NCI-H1048 (cell line): Measurements from ENCODE around the gene BIN1.

Experiments used
- DNase-seq: peaks from one replicate; lab custom pipeline; 2025; lab: John Stamatoyannopoulos, UW

The BIN1 gene

DNA sequence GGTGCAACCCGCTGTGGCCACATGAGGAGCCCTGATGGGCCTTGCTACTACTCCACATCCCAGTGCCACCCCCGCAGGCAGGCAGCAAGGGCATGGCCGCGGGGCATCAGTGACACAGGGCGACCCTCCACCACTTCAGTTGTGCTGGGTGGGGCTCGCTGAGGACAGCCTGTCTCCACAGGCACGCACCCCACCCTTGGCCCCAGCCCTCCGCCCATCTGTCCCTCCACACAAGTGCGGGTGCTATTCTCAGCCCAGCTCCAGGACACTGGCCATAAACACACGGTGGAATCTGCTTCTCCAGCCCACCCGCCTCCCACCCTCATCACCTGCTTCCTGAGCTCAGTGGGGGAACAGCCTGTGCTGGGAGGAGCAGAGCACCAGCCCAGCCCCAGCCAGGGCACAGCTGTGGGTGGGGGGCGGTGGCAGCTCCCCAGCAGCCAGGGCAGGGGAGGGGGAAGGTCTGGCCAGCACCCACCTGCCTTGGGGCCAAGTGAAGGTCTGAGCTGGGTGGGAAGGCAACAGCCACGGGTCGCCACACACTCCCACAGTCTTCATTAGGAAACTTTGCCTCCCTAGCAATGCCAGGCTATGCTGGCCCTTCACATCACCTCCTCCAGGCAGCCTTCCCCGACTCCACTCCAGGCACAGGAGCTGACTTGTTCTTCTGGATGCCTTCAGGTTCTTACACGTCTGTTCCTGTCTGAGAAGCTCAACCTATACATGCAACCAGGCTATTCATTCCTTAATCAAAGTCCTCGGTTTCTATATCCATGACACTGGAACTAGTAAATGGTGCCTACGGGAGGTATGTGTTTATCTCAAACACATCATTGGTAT lies 16.5 kb downstream of the BIN1 start:
- DNase-seq, result no peak

DNA sequence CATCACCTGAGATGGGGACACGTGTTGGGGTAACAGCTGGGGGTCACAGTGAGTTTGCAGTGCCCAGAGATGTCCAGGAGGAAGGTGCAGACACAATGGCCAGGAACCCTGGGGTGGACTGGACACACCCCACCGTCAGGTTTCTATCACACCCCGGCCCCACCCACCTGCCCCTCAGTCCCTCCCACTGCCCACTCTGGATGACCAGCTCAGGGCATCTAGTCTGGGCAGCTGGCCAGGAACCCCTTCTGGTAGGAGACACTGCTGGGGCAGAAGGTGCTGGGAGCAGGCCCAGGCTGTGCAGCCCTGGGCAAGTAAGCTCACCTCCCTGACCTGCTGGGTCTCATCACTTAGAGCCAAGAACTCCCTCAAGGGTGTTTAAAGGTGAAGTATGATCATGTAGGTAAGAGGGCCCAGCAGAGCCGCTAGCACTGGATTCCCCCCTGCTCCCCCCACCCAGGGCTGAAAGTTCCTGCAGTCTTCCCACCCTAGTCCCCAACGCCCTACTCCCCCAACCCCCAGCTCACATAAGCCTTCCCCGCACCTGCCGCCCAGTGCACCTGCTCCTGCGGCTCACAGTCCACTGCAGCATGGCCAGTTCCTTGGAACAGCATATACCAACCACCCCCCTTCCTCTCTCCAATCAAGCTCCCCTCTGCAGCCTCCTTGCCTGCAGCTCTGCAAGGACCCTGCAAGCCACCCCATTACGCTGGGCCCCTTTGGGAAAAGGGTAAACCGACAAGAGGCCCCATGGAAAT lies 17.3 kb downstream of the BIN1 start:
- no peak for DNase-seq

DNA sequence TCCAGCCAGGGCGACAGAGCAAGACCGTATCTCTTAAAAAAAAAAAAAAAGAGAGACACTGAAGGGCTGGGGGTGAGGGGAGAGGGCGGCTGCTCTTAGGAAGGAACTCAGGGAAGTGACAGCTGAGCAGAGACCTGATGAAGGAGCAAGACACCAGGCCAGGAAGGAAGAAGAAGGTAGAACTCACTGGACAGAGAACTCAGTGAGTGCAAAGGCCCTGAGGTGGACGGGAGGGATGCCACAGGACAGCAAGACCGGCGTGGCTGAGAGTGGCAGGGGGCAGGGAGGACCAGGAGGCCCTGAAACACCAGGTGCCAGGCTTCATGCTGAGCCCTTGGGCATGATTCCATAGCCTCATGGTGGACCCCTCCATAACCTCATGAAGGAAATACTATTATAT lies 18.2 kb downstream of the BIN1 start:
- DNase-seq, result no peak

DNA sequence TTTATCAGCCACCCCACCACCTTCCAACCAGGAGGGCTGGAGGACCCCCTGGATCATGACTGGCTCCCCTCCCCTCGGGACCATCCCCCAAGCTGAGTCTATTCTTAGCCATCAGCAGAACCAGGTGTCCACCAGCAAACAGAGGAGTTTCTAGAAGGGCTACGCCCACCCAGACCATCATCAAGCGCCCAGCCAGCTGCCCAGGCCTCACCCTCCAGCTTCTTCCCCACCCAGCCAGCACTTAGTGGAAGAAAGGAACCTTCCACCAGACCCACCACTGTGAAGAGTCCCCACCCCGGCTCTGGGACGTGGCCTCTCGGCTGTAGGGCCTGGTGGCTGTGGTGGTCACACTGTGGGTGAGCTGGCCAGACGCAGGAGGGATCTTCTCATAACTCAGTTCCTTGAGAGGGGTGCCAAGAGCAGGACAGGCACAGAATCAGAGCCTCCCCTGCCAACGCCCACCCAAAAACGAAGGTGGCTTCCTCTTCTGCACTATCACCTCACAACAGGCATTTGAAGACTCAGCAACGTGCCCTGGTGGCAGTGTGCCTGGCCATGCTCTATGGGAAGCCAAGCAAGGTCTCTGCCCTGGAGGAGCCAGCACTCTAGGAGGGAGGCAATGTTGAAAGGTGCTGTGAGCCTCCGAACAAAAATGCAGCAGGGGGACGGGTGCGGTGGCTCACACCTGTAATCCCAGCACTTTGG lies 19.0 kb downstream of the BIN1 start:
- no peak for DNase-seq

- no peak for DNase-seq
Measured at GRCh38 chr2:127086990-127087790, 19.8 kb downstream of the BIN1 start.

DNA sequence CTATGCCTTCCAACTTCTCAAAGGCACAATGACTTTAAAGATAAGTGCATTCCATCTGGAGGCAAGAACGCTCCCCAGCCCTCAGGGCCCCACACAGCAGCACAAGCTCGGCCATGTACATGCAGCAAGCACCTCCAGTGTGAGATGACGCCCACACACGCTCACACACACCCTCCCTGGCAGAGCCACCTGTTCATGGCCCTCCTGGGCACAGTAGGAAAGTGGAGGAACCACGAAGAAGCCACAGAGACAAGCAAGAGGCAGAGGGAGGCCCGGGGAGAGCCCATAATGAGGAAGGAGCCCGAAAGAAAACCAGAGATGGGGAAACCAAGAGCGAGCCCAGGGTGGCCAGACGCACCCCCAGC lies 21.7 kb downstream of the BIN1 start:
- no peak for DNase-seq

GRCh38 chr2:127084611-127085316 lies 22.2 kb downstream of the BIN1 start:
- no peak for DNase-seq

DNA sequence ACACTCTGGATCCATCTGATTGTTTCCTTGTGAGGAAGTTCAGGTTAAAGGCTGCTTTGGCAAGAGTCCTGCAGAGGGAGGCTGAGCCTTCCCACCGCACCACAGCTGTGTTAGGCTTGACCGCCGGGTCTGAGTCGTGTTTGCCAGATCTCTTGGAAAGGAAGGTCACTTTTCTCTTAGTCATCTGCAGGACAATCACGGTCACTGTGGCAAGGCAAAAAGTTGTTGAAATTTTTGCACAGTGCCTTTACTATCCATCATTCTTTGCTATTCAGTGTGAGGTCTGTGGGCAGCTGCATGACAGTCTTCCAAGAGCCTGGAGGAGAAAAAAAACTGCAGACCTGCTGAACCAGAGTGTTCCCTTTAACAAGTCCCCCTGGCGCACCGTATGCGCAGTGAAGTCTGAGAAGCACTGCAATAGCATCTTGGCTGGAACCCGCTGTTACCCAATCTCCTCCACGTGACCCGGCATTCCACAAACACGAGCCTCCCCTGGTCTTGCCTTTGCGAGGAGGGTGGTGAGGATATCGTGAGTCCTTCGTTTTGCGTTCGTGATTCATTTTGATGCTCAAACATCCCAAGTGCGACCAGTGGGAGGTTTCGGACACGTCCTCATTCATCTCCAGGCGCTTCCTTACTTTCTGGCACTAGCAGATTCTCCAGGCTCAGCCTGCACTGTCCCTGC lies 23.0 kb downstream of the BIN1 start:
- no peak for DNase-seq

- no peak for DNase-seq
Measured at GRCh38 chr2:127082974-127083373, 24.0 kb downstream of the BIN1 start.

GRCh38 chr2:127081826-127082633 lies 24.9 kb downstream of the BIN1 start:
- DNase-seq, result no peak

DNA sequence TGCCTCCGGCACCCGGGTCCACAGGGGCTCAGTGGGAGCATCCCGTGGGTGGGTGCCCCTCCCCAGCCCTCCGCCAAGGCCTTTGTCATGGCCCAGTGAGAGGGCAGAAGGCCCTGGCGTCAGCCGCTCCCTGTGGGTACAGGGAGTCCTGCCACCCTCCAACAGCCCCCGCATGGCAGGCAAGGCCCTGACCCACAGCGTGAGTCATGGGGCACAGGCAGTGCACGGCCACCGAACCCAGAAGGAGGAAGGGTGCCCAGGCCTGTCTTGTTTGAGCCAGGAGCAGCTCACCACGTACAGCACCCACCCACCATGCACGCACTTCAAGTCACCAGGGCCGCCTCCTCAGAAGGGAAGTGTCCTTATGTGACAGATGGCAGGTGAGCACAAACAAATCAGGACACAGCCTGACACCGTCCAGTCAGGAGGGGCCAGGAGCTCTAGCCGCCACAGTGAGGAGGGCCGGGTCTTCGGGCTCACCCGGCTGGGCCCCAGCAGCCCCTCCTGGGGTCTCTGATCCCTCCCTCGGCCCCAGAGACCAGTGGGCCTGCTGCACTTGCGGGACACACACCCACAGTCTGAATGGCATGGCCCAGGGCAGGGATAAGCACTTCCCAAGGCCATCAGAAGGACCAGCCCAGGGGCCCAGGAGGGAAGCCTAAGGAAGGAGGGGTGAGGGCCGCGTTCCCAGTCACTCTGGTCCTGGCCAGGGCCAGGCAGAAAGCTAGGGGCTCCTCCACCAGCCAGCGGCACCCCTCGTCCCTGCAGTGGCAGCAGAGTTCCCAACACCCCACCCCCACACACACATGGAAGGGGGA lies 25.8 kb downstream of the BIN1 start:
- no peak for DNase-seq

DNA sequence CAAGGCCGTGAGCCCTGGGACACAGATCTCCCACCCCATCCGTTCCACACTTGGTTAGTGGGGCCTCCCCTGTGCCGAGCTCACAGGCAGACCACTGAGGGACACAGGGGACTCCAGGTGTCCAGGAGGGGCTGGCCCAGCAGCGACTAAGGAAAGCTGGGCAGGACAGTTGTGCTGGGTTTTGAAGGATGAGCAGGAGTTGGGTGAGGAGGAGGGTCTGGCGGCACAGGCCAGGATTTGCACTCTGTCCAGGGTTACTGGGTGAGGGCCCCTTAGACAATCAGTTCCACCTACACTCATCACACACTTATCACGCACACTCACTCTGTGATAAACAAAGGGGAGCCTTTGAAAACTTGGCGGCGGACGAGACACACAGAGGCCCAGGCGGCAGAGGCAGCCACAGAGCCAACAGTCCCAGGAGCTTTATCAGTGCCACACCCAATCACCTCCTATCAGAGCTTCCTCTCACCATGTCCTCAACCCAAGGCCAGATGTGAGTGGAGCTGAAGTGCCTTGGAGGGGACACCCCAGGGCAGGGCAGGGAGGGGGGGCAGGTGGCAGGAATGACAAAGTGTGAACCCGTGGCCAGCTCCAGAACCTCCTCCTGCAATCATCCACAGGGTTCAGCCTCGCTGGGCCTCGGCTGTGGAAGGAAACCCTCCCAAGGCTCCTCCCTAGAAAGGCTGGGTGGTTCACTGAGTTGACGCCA lies 26.6 kb downstream of the BIN1 start:
- DNase-seq, result no peak

- no peak for DNase-seq
Measured at GRCh38 chr2:127079358-127079920, 27.5 kb downstream of the BIN1 start.

GRCh38 chr2:127078666-127079270 lies 28.2 kb downstream of the BIN1 start:
- no peak for DNase-seq

DNA sequence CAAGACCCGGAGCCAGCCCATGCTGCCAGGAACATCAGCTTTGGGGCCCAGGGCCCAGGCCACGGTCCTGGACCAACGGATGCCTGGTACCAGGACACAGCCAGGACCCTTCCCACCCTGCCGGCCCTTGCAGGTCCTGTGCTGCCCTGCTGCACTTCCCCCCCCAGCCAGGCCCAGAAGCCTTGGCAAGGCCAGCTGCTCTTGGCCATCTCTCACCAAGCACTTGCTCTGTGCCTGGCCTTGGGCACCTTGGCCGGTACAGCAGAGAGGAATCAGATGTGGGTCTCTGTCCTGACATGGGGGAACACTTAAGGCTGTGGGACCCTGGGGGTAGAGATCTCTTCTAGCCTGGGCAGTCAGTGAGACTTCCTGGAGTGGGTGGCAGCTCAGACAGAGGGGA lies 28.9 kb downstream of the BIN1 start:
- DNase-seq, result no peak

DNA sequence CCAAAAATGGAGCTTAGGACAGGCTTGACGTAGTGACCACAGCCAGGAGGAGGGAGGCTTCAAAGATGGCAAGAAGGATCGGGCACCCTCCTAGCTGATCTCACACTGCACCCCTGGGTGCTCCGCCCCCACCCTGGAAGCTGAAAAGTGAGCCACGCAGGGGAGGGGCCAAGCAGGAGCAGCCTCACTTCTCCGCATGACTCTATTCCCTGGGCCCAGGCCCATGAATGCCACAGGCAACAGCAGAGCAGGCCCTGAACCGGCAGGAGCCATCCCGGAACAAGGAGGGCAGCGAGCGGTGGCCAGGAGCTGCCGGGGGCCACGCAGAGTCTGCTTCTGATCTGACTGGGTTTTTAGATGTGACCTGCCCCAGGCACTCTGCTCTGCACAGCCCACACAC lies 30.0 kb downstream of the BIN1 start:
- DNase-seq, result no peak

DNA sequence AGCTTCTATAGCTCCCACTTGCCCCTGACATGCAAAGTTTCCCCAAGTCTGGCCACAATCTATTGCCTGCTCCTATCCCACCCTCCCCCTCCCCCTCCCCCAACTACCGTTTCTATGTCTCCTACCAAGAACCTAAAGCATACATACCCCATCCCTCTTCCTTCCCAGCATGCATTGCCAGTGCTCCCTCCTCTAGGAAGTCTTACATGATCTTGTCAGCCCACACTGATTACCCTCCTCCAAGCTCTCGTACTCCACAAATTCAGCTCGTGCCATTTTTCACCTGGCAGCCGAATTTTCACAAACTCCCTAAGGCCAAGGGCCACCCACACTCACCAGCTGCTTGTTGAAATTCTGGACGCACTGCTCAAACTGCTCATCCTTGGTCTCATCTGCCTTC lies 30.7 kb downstream of the BIN1 start:
- no peak for DNase-seq

- no peak for DNase-seq
Measured at GRCh38 chr2:127075821-127076220, 31.1 kb downstream of the BIN1 start.
